MM.1S (cell line): ENCODE measurements around the gene NOP56.
"Not testable (repeated sequence)": the region's sequence is repeated elsewhere in the genome, so short reads cannot be mapped to it uniquely, and the experiment has no call there.

ENCODE experiments used
- EZH2 ChIP-seq: fragments of 300-600 bp; sonication (generic); optimal IDR thresholded peaks from 2 replicates; pipeline ENCODE3; 2017; ENCODE audit warnings: low read depth, mild to moderate bottlenecking, antibody characterized with exemption, low read length, mixed read lengths
- TF ChIP-seq, protein P1 (sequence below): fragments of 300-600 bp; sonication (generic); IDR thresholded peaks from 2 replicates; pipeline ENCODE4 v1.5.1; 2016; ENCODE audit warnings: antibody characterized with exemption, low read length, mixed read lengths

DNA sequence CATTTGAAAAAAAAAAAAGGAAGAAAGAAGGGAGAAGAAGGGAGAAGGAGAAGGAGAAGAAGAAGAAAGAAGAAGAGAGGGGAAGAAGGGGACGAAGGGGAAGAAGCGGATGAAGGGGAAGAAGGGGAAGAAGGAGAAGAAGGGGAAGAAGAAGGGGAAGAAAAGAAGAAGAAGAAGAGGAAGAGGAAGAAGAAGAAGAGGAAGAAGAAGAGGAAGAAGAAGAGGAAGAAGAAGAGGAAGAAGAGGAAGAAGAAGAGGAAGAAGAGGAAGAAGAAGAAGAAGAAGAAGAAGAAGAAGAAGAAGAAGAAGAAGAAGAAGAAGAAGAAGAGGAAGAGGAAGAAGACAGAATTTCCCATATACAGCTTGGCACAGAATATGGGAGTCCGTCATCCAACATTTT lies 29.6 kb downstream of the NOP56 start:
- TF ChIP-seq, protein P1, sequence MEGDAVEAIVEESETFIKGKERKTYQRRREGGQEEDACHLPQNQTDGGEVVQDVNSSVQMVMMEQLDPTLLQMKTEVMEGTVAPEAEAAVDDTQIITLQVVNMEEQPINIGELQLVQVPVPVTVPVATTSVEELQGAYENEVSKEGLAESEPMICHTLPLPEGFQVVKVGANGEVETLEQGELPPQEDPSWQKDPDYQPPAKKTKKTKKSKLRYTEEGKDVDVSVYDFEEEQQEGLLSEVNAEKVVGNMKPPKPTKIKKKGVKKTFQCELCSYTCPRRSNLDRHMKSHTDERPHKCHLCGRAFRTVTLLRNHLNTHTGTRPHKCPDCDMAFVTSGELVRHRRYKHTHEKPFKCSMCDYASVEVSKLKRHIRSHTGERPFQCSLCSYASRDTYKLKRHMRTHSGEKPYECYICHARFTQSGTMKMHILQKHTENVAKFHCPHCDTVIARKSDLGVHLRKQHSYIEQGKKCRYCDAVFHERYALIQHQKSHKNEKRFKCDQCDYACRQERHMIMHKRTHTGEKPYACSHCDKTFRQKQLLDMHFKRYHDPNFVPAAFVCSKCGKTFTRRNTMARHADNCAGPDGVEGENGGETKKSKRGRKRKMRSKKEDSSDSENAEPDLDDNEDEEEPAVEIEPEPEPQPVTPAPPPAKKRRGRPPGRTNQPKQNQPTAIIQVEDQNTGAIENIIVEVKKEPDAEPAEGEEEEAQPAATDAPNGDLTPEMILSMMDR: not testable (repeated sequence)
- not testable (repeated sequence) for TF ChIP-seq EZH2
